ENCODE data around the gene UTP25.

- no peak for TF ChIP-seq CTCF (conservative IDR thresholded peaks at IDR 0.05; ENCODE audit: low read length)
- no peak for TF ChIP-seq EZH2phosphoT487 (IDR thresholded peaks at IDR 0.05; ENCODE audit: borderline replicate concordance)
Observed at GRCh38 chr1:209869291-209870149, 41.7 kb downstream of the UTP25 start.
